Measurements from ENCODE around the gene ENPP1. TPM values are rescaled to one million over a fixed set of nuclear protein-coding genes. Genes with fewer than 3 reads are reported as not detected.
A peak's percentile ranks its signal among the peaks of the same experiment; 100 is the strongest.

The ENPP1 gene
- total RNA-seq, 1 donor from 2014 or later, result 3.4 TPM

DNA sequence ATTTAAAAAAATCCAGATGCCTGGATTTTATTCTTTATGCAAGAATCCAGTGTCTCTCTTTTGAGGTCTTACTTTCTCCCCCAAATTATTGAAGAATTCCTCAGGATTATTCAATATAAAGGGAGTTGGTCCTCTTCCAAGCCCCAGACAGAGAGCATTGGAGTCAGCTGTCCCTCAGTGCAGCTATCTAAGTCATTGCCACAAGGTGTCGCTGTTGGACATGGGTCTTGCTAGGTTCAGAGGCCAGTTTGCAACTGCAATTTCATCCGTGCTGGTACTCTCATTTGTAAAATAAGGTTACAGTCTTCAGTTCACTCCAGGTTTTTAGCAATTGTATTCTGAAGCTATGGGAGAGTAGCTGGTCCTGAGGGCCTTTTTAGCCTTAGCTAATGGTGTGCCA is 115.5 kb downstream of the ENPP1 start:
- no peaks in the 10 kb centered on the region for H3K27me3 ChIP-seq
- H3K9me3 ChIP-seq, result no peaks in the 10 kb centered on the region
- no peak overlapping the region for H3K27ac ChIP-seq
- no peak overlapping the region for H3K4me3 ChIP-seq
- no peaks in the 10 kb centered on the region for H3K4me1 ChIP-seq
- peak; percentile 95 for ATAC-seq
- intact Hi-C loops (cut with DNase I), result loop anchor here (10.0 kb wide), 2 partner anchors 241 to 291 kb away; no protein-coding TSS in a partner anchor
- TF ChIP-seq, protein P1, sequence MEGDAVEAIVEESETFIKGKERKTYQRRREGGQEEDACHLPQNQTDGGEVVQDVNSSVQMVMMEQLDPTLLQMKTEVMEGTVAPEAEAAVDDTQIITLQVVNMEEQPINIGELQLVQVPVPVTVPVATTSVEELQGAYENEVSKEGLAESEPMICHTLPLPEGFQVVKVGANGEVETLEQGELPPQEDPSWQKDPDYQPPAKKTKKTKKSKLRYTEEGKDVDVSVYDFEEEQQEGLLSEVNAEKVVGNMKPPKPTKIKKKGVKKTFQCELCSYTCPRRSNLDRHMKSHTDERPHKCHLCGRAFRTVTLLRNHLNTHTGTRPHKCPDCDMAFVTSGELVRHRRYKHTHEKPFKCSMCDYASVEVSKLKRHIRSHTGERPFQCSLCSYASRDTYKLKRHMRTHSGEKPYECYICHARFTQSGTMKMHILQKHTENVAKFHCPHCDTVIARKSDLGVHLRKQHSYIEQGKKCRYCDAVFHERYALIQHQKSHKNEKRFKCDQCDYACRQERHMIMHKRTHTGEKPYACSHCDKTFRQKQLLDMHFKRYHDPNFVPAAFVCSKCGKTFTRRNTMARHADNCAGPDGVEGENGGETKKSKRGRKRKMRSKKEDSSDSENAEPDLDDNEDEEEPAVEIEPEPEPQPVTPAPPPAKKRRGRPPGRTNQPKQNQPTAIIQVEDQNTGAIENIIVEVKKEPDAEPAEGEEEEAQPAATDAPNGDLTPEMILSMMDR (IDR thresholded peaks at IDR 0.05), result peak; percentile 75
- no peaks in the 10 kb centered on the region for H3K36me3 ChIP-seq
- DNase-seq, result no peak

DNA sequence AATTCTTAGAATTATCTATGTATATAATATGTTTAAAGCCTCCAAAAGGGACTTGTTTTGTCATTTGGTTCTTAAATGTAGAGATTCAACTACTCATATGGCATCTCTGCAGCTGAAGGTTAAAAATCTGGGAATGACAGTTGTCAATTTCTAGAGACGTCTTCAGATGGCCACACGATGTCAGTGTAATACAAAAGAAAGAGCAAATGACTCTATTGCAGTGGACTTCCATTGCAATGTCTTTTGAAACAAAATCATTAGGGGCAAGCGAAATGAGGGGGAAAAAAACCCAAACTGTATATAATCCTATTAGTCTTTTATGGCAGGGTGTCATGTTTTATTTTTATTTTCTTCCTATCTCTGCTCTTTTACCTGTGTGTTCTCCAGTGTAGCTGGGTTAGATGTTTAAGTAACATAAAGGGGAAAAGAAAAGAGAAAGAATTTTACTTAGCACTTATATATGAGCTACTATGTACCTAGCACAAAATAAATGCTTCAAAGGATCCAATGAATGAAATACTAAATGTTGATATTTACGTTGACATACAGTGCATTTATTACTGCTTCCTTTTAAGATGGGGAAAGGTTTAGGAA is 117.2 kb downstream of the ENPP1 start:
- H3K4me3 ChIP-seq, result no peak overlapping the region
- DNase-seq, result no peak
- H3K4me1 ChIP-seq, result no peaks in the 10 kb centered on the region
- no peak overlapping the region for H3K27ac ChIP-seq
- no peaks in the 10 kb centered on the region for H3K9me3 ChIP-seq
- peak; percentile 57 for ATAC-seq
- intact Hi-C loops (cut with DNase I), result loop anchor here (10.0 kb wide), 2 partner anchors 240 to 290 kb away; no protein-coding TSS in a partner anchor
- H3K27me3 ChIP-seq, result no peaks in the 10 kb centered on the region
- H3K36me3 ChIP-seq, result no peaks in the 10 kb centered on the region
- TF ChIP-seq, protein P1 (IDR thresholded peaks at IDR 0.05), result peak; percentile 62

DNA sequence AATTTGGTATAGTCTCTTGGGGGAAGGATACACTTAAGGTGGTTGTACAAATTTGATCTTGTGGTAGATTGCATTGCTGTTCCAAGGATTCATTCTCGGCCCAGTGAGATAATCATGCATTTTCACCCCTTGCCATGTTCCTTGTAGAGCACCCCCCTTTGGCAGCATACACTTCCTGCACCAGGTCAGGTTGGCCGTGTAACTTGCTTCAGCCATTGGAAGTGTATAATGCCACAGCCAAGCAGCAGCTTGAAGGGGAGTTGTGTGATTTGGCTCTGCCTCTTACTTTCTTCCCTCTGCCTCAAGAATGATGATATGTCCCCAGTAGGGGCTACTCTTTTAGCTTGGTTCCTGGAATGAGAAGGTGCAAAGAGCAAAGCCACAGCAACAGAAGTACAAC is 121.4 kb downstream of the ENPP1 start:
- ATAC-seq, result peak; percentile 28
- no peak for DNase-seq
- H3K36me3 ChIP-seq, result no peaks in the 10 kb centered on the region
- no peaks in the 10 kb centered on the region for H3K27me3 ChIP-seq
- H3K4me1 ChIP-seq, result no peaks in the 10 kb centered on the region
- H3K9me3 ChIP-seq, result no peaks in the 10 kb centered on the region
- H3K4me3 ChIP-seq, result no peak overlapping the region
- TF ChIP-seq, protein P1 (IDR thresholded peaks at IDR 0.05), result peak; percentile 6
- intact Hi-C loops (cut with DNase I), result loop anchor here (10.0 kb wide), 2 partner anchors 236 to 286 kb away; no protein-coding TSS in a partner anchor
- H3K27ac ChIP-seq, result no peak overlapping the region

DNA sequence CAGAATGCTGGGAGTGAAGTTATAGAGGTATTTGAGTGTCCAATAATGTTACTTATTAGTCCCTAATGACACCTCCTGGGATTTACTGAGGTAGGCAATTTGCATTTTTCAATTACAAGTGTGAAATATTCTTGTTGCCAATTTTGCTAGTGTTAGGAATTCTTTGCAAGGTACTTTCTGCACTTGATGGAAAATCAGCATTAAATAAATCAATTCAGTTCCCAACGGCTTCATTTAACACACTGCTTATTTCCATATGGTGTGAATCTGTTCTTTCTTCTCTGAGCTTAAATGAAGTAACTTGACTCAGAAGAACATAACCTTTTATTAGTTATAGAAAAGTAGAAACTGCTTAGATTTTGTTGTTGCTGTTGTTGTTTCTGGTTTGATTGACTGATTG is 122.2 kb downstream of the ENPP1 start:
- H3K36me3 ChIP-seq, result no peaks in the 10 kb centered on the region
- DNase-seq (no peak), ATAC-seq (no peak)
- no peak overlapping the region for H3K27ac ChIP-seq
- intact Hi-C loops (cut with DNase I), result loop anchor here (10.0 kb wide), 2 partner anchors 235 to 285 kb away; no protein-coding TSS in a partner anchor
- TF ChIP-seq, protein P1 (IDR thresholded peaks at IDR 0.05), result no peak
- no peak overlapping the region for H3K4me3 ChIP-seq
- no peaks in the 10 kb centered on the region for H3K4me1 ChIP-seq
- no peaks in the 10 kb centered on the region for H3K27me3 ChIP-seq
- H3K9me3 ChIP-seq, result no peaks in the 10 kb centered on the region

DNA sequence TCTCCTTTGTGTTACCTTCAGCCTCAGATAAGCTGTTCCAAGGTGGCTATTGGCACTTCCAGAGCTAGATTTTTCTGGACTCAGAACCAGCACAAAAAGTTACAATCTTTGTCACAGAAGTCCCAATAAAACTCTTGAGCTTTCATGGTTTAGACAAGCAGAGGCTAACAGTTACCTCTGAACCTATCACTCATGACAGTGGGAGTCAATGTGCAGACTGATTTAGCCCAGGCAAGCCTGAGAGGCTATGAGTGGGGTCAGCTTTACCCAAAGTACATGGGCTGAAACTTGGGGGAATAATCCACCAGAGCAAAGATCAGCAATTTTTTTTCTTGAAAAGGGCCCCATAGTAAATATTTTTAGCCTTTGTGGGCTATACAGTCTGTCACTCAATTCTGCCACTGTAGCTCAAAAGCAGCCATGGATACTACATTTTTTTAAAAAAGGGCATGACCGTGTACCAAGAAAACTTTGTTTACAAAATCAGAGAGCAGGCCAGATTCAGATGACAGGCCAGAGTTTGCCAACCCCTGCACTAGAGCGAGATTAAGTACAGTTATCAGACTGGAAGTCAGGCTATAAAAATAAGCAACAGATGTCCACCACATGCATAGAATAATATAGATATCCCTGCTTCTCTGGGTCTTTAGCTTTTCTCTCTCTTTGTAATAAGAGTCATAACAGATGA is 123.4 kb downstream of the ENPP1 start:
- DNase-seq (no peak), ATAC-seq (no peak)
- H3K4me1 ChIP-seq, result no peaks in the 10 kb centered on the region
- TF ChIP-seq, protein P1 (IDR thresholded peaks at IDR 0.05), result no peak
- H3K36me3 ChIP-seq, result no peaks in the 10 kb centered on the region
- H3K27ac ChIP-seq, result no peak overlapping the region
- no peak overlapping the region for H3K4me3 ChIP-seq
- intact Hi-C loops (cut with DNase I), result no loop called here
- H3K27me3 ChIP-seq, result no peaks in the 10 kb centered on the region
- no peaks in the 10 kb centered on the region for H3K9me3 ChIP-seq

Measured in upper lobe of right lung (tissue), 1 donor.